A673 (cell line): ENCODE results near the gene P2RY6.

Experiments used
- EZH2 ChIP-seq: fragments of 200-600 bp; sonication (generic); IDR thresholded peaks from 2 replicates; pipeline ENCODE4 v1.6.1; 2017; ENCODE audit warnings: borderline replicate concordance, low read depth, mild to moderate bottlenecking, mixed read lengths, antibody characterized with exemption, low read length; ENCODE audit not compliant: poor library complexity, severe bottlenecking
- TF ChIP-seq, protein P1 (sequence below): fragments of 300-800, 200-600 bp; sonication (generic); conservative IDR thresholded peaks from 2 replicates; pipeline ENCODE4 v1.5.1; 2017; ENCODE audit warnings: low read depth, mild to moderate bottlenecking, antibody characterized with exemption, low read length, moderate library complexity, mixed read lengths

DNA sequence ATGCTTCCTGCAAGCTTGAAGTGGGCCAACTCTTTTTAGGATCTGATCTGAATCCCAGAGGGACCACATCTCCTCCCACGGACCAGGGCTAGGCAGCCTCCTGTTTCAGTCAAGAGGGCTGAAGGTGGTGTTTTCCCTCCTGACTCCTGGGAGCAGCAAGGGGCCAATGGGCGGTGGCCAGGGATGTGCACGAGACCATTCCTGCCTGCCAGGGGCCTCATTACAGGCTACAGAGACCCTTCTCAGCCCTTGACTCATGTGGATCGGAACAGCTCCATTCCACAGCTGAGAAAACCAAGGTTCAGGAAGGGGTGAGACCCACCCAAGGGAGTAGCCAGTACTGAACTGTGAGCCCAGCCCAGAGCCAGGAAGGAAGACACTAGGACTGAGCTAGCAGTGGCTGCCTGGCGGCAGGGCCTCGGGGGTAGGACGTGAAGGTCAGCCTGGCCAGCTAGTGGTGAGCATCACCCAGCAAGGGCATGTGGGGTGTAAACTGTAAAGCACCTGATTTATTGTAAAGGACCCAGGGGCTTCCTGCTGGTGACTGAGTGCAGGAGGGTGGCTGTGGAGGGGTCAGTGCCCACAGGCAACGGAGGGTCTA, 3.4 kb upstream of the P2RY6 start:
- TF ChIP-seq, protein P1, sequence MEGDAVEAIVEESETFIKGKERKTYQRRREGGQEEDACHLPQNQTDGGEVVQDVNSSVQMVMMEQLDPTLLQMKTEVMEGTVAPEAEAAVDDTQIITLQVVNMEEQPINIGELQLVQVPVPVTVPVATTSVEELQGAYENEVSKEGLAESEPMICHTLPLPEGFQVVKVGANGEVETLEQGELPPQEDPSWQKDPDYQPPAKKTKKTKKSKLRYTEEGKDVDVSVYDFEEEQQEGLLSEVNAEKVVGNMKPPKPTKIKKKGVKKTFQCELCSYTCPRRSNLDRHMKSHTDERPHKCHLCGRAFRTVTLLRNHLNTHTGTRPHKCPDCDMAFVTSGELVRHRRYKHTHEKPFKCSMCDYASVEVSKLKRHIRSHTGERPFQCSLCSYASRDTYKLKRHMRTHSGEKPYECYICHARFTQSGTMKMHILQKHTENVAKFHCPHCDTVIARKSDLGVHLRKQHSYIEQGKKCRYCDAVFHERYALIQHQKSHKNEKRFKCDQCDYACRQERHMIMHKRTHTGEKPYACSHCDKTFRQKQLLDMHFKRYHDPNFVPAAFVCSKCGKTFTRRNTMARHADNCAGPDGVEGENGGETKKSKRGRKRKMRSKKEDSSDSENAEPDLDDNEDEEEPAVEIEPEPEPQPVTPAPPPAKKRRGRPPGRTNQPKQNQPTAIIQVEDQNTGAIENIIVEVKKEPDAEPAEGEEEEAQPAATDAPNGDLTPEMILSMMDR: no peak
- TF ChIP-seq EZH2: no peak
